ENCODE measurements around the gene AUTS2. TPM values are rescaled to one million over a fixed set of nuclear protein-coding genes. Genes with fewer than 3 reads are reported as not detected.
"Not testable (repeated sequence)": the region's sequence is repeated elsewhere in the genome, so short reads cannot be mapped to it uniquely, and the experiment has no call there.

Gene AUTS2
- total RNA-seq, 1 donor from 2014 or later = 1.2 TPM

DNA sequence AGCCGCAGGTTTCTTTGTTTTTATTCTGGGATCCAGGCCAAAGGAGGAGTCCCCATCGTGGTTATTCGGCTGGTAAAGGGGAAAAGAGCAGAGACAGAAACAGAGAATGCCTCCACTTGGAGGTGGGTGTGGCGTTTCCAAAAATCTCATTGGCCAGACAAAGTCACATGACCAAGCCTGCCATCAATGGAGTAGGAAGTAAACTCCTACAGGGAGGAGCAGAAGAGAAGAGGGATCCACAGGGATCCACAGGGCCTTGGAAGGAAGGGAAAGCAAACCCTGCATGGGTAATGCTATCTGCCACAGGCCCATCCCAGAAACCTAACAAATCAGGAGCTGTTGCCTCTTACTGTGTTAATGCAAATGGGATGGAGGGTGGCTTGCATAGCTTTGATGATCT is 1107.9 kb downstream of the AUTS2 start:
- DNase-seq = no peak

DNA sequence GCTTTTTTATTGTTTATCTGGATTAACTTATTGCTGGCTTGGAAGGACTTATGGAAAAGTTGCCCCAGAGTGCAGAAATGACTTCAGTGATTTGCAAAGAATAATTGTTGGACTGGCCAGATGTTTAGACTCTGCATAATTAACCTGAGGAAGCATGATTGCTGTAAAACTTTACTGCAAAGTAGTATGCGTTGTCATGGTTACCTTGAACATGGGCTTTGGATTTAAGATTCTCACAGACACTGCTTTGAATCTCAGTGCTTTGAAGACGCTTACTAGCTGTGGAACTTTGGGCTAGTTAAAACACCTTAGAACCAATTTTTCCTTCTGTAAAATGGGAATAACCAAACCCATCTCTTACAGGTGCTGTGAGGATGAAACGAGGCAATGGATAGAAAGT is 1108.4 kb downstream of the AUTS2 start:
- no peak for DNase-seq

DNA sequence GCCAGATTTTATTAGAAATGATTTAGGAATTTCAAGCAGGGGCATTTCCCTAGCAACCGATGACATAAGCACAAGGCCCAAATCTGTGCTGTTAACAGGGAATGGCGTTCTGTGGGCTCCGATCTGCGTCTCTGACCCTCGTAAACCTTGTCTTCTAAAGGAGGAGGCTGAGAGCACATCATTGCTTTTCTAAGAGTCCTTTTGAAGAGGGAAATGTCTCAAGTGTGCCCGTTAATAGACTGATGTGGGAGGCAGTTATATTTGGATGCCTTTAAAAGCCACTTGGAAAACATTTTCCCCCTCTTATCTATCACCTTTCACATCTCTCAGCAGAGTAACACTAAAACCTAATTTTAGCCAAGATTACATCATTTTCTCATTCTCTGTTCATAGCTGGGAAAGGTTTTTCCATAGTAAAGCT is 1109.6 kb downstream of the AUTS2 start:
- DNase-seq = no peak

DNA sequence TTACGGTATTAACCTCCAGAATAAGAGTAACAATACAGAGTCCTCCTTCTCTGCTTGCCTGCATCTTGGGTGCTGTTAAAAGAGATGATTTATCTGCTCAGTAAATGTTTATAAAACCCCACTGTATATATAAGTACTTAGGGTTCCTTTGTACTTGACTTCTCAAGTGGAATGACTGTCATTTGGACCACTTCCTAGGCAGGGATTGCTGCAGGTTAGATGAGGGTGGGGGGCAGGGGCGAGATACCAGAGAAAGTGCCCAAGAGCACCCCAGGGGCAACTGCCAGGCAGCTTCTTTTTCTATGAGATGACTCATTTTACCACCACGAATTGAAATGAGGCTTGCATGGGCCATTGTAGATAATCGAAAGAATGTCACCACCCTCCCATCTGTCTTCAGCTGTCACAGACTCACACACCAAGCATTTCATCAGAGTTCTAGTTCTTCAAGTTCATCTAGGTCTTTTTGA is 1111.8 kb downstream of the AUTS2 start:
- no peak for DNase-seq

DNA sequence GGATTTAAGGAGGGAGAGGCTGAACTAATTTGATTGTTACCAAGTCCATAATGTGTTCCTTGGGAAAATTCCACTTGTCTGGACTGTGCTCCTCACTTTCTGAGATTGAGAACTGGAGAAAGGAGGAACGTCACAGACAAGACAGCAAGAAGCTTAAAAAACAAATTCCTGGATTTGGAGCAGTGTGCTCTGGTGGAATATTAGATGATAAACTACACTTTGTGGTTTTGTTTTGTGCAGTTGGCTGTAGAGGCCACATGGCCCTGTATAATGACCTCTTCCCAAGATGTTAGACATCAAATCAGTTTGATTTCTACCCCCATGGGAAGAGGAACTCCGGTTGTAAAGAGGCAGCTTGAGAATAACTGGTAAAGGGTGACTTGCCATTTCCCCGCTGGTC is 1112.4 kb downstream of the AUTS2 start:
- no peak for DNase-seq

DNA sequence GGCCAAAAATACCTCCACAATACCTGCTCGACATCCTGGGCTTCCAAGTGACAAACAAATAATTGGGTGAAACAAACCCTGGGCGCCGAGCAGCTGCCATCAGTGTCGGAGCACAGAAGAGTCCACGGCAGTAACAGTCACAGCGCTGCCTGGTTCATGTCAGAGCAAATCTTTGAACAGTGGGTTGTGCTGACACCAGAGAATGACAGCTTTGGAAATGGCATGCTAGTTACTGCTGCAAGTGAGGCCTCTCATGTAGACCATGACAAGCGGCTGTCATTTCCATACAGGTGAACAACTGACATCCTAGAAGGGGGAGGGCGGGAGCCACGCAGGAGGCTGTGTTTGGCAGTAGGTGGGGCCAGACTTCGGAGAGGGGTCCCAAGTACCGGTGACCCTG is 1113.2 kb downstream of the AUTS2 start:
- DNase-seq = no peak

DNA sequence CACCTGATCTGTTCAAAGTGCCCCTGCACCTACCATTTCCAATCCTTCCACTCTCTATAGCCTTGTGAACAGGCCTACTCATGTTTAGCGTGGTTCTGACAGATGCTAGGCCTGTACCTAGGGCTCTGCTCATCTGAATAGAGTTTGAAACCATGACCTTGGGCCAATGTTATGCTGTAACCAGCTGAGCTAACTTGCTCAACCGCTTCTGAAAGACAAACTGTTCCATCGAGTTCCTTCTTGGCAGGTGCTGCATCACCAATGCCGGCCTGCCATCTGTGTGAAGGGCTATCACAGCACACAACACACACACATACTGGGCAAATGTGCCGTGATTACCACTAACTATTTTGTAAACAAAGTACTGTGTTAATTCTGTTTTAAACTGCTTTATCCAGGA is 1114.7 kb downstream of the AUTS2 start:
- no peak for DNase-seq

DNA sequence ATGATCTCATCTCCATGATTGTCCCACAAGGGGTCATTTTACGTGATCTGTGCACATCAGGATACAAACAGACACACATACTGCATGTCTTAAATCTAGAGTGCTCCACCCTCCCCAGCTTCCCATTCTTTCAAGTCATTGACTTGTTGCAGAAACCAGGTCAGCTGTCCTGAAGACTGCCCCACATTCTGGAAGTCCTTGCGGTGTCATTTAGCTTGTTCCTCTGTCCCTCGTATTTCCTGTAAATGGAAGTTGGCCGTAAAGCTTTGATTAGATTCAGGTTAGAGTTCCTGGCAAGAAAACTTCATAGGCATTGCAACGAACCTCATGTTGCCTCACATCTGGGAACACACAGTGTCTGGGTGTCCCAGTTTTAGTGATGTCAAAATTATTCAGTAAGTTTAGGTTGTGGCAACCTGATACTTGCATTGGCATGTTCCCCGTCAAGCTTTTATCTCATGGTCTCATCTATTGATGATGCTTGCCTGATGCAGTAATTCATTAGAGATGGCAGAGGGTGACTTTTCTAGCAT is 1116.3 kb downstream of the AUTS2 start:
- DNase-seq = no peak

DNA sequence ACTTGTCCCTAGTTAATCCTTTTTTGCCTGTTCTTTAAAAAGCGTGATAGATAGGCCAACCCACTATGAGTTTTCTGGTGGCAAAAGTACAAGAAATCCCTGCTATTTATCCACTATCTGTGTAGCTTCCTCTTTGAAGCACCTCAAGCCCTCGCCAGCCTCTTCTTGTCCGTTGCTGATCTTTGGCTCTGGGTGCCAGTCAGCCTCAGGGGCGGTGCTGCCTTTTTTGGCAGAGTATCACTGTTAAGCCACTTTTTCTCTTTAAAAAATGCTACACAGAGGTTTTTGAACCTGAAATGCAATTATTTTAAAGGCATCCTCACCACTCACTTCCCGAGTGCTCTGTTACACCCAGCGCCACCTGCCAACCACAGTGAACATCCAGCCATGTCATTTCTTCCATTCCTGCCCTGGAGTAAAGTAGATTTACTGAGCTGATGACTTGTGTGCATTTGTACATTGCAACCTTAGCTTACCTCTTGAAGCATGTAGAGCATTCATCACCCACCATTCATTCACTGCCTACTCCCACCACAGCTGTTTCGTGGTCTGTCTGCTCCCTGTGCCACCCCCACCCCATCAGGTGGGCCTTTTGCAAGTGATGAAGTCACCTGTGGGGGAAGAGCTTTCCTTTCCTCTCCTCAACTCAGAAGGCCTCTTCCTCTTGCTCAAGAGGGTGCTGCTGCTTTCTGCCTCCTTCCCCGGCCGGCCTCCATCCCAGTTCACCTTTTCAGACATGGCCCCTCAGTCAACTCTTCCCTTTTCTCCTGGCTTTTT is 1119.5 kb downstream of the AUTS2 start:
- no peak for DNase-seq

DNA sequence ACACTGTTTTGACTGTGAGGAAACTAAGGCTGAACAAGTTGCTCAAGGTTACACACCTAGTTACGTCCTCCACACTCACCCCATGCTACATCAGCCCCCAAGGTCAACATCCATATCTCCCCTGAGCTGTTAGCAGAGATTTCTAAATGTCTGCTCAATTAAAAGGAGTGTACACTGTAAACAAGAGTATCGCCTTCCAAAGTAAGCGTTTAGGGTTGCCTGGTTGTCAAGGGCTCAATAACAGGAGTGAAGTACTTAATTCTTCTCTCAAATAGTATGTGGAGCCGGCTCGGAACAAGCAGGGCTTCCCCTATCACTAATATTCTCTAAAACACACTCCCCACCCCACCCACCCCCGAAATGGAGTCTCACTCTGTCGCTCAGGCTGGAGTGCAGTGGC is 1120.8 kb downstream of the AUTS2 start:
- no peak for DNase-seq

DNA sequence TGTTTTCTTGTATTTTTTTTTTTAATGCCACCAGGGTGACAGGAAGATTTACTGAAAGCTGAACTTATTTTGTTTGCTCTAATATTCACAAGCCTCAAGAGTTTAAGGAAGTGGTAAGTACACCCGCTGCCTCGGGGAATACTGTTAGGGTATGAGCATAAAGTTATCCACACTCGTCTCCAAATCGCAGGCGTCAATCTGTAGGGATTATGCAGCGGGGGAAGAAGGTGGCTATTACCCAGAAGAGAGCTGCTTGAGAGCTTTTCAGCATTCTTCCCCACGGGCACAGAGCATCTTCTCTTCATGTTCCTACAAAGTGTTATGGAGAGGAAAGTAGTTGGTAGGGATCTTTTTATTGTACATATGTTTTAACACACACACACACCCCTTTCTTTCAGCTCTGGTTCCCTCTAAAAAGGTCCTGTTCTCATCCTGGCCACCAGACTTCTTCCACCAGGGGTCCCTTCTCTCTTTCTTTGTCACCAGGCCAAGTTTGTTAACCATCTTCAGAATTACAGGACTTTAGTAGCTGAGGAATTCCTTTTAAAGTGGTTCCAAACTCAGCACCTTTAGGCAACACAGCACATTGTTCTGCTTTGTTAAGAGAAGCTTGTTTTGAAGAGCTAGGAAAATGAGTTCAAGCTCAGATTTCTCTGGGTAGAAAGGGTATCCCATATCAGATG is 1122.1 kb downstream of the AUTS2 start:
- DNase-seq = no peak

DNA sequence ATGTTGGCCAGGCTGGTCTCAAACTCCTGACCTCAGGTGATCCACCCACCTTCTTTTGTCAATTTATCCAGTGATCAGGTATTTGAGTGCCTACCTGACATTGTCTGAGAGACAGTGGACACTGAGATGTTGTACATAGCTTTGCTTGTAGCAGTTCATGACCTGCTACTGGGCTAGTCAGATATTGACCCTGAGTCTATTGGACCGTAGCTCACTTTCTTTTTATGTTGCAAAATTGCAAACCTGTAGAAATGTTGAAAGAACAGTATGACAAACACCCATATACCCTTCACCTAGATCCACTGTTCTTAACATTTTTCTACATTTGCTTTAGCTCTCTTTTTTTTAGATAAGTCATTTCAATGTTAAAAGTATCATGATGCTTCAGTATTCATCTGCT is 1123.2 kb downstream of the AUTS2 start:
- DNase-seq = no peak

DNA sequence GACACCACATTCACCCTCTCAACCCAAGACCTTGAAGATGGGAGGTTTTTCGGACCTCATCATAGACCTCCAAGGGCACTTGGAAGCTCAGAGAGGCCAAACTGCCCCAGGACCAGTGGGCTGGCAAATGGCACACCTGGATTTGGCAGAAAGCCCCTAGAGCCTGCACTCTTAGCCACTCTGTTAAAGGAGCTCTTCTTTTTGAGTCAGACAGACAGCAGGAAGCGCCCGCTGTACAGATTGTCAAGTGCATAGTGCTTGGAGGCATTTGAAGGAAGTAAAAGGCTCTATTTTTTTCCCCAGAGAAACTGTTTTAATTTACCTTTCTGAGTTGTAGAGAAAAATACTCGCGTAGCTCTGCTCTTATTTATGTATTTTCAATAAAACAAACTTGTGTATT is 1125.1 kb downstream of the AUTS2 start:
- DNase-seq = no peak

DNA sequence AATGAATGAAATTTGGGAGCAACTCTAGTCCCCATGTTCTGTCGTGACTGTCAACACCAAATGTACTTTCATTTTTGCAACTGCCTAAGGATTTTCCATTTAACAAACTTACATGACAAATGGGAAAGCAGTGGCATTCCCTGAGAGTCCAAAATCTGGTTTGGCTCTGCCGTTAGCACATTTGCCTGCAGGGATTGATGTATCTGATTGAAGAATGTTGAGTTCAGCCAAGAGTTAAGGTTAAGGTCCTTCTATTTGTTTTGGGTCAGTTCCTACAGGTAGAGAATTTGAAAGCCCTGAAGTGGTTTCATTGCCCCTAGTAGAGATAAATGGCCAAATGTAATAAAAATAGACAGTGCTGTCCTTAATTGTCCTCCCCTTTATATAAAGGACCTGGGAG is 1127.2 kb downstream of the AUTS2 start:
- no peak for DNase-seq

DNA sequence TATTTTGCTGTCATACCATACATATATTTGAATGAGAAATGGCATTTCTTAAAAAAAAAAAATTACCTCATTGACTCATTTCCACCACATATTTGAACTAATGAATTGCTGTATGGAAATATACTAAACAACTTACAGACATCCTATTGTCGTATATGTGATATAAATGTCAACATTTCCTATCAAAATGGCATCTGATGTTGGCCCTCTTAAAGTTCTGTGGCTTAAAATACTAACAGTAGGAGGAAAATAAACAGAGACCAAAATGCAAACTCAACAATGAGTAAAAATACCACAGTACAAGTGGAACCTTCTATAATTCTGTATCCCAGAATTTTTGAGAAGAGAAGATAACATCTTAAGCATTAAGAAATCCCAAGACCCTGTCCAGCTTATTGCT is 1128.0 kb downstream of the AUTS2 start:
- no peak for DNase-seq

DNA sequence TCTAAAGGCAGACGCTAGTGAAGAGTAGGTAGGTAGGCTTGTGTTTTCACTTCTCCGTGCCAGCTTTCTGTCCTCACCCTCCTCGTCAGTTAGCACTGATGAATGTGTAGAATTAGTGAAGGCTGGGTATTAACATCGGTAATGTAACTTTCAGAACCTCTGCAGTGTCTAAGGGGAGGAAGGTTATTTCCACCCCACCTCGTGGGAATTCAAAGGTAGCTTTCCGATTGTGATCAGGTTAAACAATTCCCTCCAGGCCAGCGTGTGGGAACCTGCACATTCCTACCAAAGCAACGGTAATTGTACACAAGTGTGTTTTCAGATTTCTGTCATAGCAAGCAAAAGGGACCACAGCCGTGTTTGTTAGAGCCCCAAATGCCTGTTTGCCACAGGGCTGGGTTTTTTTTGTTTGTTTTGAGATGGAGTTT is 1128.7 kb downstream of the AUTS2 start:
- no peak for DNase-seq

DNA sequence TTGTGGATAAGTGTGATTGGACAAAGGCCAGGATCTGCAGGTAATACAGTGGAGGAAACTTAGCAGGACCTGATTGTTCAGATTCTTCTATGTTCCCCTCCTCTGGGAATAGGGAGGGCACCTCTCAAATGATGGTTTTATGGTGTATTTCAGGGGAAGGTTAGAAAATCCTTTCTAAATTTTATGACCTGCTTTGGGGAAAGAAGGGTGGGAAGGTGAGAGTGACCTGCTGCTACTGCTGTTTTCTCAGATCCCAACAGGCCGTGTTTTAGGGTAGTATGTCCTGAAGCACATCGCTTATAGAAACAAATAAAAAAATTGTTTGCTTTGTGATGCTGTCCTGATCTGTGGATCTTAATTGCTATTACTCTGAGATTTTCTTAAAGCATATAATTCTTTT is 1129.6 kb downstream of the AUTS2 start:
- no peak for DNase-seq

DNA sequence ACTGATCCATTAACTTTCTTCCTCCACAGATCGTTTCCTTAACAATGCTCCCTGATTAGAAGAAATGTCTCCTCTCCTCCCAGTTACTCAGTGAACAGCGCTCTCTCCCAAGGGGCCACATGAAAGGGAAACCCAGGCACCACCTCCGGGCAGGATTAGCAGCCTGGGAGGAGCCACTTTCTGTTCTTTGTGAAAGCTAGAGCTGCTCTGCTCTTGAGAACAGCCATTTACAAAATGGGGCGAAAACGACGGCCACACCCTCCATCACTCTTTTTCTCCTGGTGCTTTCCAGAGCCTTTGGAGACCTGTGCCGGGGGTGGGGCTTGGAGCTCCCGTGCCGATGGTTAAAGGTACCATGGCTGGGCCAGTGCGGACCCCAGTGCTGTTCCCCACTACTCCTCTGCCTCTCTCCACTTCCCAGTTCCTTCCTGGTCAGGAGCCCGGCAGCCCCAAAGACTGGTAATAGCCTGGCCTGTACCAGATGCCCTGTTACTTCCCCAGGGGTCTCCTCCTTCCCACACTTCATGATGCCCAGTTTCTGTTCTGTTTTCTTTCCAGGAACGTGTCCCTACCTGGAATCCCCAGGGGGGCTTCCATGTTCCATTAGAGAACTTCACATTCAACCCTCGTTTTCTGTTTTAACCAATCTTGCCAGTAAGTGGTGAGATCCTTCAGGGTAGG is 1130.7 kb downstream of the AUTS2 start:
- DNase-seq = no peak

DNA sequence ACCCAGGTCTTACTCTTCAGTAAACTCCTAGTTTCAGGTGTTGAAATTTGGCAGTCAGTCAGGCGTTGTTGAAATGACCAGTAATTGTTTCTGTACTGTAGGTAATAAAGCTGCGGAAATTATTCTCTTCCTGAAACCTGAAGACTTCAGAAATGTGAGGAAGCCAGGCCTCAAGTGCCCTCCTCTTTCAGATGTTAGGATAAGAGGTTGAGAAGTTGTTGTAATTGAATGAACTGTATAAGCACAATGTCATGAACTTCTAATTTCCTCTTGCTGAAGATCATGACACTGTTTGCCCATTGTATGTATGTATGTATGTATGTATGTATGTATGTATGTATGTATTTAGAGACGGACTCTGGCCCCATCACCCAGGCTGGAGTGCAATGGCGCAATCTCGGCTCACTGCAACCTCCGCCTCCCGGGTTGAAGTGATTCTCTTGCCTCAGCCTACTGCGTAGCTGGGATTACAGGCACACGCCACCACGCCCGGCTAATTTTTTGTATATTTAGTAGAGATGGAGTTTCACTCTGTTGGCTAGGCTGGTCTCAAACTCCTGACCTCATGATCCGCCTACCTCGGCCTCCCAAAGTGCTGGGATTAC is 1131.4 kb downstream of the AUTS2 start:
- not testable (repeated sequence) for DNase-seq

DNA sequence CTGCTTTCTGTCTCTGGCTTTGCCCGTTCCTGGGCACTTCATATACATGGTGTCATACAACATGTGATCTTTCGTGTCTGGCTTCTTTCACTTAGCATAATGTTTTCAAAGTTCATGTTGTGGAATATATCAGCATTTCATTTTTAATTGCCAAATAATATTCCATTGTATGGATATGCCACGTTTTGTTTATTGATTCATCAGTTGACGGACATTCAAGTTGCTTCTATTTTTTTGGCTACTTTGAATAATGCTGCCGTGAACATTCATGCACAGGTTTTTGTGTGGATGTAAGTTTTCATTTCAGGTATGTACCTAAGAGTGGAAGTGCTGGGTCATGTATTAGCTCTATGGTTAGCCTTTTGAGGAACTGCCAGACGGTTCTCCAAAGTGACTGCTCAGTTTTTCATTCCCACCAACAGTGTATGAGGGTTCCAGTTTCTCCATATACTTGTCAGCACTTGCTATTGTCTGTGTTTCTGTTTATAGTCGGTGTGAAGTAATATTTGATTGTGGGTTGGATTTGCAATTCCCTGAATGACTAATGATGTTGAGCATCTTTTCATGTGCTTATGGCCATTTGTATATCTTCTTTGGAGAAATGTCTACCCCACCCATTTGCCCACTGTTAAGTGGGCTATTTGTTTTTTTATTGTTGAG is 1132.3 kb downstream of the AUTS2 start:
- DNase-seq = no peak

DNA sequence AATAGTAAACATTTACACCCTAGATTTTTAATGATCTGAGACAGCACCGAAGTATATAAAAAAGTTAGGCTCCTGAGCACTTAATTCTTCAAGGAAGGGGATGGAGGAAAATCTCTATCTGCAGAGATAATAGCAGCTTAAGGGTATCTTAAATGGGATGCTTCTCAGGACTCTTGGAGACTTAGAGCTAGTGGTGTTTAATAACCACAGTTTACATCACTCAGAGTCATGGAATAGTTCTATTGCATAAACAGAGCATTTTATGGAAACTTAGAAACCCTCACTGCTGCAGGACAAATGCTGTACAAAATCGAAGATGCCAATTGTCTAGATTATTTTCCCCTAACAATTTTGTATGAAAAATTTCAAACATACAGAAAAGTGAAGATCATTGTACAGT is 1134.8 kb downstream of the AUTS2 start:
- DNase-seq = no peak

DNA sequence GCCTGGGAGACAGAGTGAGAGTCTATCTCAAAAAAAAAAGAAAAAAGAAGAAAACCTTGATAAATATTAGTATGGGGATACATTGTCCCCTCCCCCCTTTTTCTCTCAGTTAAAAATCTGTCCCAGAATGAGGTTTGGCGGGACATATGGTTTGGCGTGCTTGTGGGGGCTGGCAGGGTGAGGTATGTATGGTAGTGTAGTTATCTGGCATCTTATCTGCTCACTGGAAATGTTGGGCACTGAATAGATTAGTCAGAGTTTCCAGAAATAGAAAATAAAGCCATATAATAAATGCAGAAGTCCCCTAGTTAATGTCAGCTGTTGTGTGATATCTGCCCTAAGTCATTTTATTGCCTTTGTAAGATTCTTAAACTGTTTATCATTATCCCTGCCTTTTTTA is 1136.1 kb downstream of the AUTS2 start:
- no peak for DNase-seq

DNA sequence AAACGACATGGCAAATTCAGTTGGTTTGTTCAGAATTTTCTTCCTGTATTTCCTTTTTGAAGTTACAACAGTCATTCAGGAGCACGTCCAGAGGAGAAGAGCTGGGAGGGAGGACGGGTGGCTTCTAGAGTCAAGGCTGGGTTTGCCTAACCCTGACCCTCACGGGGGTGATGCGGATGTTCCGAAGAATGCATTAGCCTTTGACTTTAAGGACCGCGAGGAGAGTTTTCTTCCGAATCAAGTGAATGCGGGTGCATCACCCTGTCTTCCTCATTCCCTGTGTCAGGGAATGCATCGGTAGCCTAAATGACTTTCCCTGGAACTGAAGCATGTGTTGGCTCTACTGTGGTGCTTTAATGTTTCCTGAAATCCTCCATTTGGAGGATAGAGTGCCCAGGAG is 1137.0 kb downstream of the AUTS2 start:
- no peak for DNase-seq

All from dermis blood vessel endothelial cell (primary cell).